GM18909 (cell line): ENCODE results near the gene ANTKMT.

Experiments used
- ATAC-seq: cut with Tn5 transposase; IDR thresholded peaks from one replicate; pipeline ENCODE4 v1.9.1; 2021; ENCODE audit warnings: mild to moderate bottlenecking; ENCODE audit not compliant: unreplicated experiment, poor library complexity

The ANTKMT gene

GRCh38 chr16:720990-721764, at the start of gene ANTKMT:
TSS of gene ANTKMT (plus strand) at chr16:721146. CDS start at chr16:721275, 129 bp downstream.
- ATAC-seq = peak; percentile 70

- no peak for ATAC-seq
Measured at GRCh38 chr16:671353-672131, 49.4 kb upstream of the ANTKMT start.

GRCh38 chr16:672371-672770, 48.6 kb upstream of the ANTKMT start:
- no peak for ATAC-seq

- no peak for ATAC-seq
Measured at GRCh38 chr16:672851-673250, 48.1 kb upstream of the ANTKMT start.

- ATAC-seq = no peak
Measured at GRCh38 chr16:673399-673991, 47.5 kb upstream of the ANTKMT start.

GRCh38 chr16:674214-674881, 46.6 kb upstream of the ANTKMT start:
- ATAC-seq = no peak

GRCh38 chr16:674968-675883, 45.7 kb upstream of the ANTKMT start, which contains the start of gene RHBDL1:
TSS of gene RHBDL1 (plus strand) at chr16:675671. CDS start at chr16:675791, 120 bp downstream.
- no peak for ATAC-seq

GRCh38 chr16:675884-676564, 44.9 kb upstream of the ANTKMT start:
- no peak for ATAC-seq

GRCh38 chr16:676565-676902, 44.4 kb upstream of the ANTKMT start:
- no peak for ATAC-seq

- ATAC-seq = no peak
Measured at GRCh38 chr16:676913-677312, 44.0 kb upstream of the ANTKMT start.

- no peak for ATAC-seq
Measured at GRCh38 chr16:677316-678190, 43.4 kb upstream of the ANTKMT start.

GRCh38 chr16:678209-678857, 42.6 kb upstream of the ANTKMT start:
- ATAC-seq = no peak

GRCh38 chr16:678858-679813, 41.8 kb upstream of the ANTKMT start:
- peak; percentile 10 for ATAC-seq

GRCh38 chr16:679814-680624, 40.9 kb upstream of the ANTKMT start, which contains the start of gene STUB1:
TSS of gene STUB1 (plus strand) at chr16:680410. CDS start at chr16:680526, 116 bp downstream.
- ATAC-seq = peak; percentile 42

GRCh38 chr16:680625-680945, 40.4 kb upstream of the ANTKMT start:
- ATAC-seq = no peak
